Bone marrow (tissue), 2 donors: ENCODE measurements around the gene CRLF2.
"Not testable (repeated sequence)": the region's sequence is repeated elsewhere in the genome, so short reads cannot be mapped to it uniquely, and the experiment has no call there.

Experiments used
- DNase-seq, 2 donors: peaks; one replicate each; lab custom pipeline; 2025; lab: John Stamatoyannopoulos, UW

CRLF2 gene

GRCh38 chrX:1215123-1215823 lies 2.8 kb upstream of the CRLF2 start:
- peak in 1 of 2 donors; percentile 82 for DNase-seq

GRCh38 chrX:1213971-1214370 lies 1.5 kb upstream of the CRLF2 start:
- no peak for DNase-seq

GRCh38 chrX:1210844-1211243 lies 1.6 kb downstream of the CRLF2 start:
- no peak for DNase-seq

GRCh38 chrX:1207496-1208025 lies 4.9 kb downstream of the CRLF2 start:
- DNase-seq = no peak

- DNase-seq = no peak
Observed at GRCh38 chrX:1205681-1206611, 6.5 kb downstream of the CRLF2 start.

- no peak for DNase-seq
Observed at GRCh38 chrX:1202251-1202650, 10.2 kb downstream of the CRLF2 start.

GRCh38 chrX:1196436-1196835 lies 16.0 kb downstream of the CRLF2 start:
- no peak for DNase-seq

GRCh38 chrX:1192196-1192595 lies 20.3 kb downstream of the CRLF2 start:
- not testable (repeated sequence) for DNase-seq

GRCh38 chrX:1190596-1191145 lies 21.8 kb downstream of the CRLF2 start:
- DNase-seq = no peak

- DNase-seq = peak in 1 of 2 donors; percentile 57
Observed at GRCh38 chrX:1185561-1185960, 26.9 kb downstream of the CRLF2 start.

- DNase-seq = no peak
Observed at GRCh38 chrX:1182211-1182610, 30.2 kb downstream of the CRLF2 start.

GRCh38 chrX:1181661-1182060 lies 30.8 kb downstream of the CRLF2 start:
- not testable (repeated sequence) for DNase-seq

- DNase-seq = peak in 1 of 2 donors; percentile 31
Observed at GRCh38 chrX:1181170-1181569, 31.3 kb downstream of the CRLF2 start.

- no peak for DNase-seq
Observed at GRCh38 chrX:1178580-1179057, 33.8 kb downstream of the CRLF2 start.

GRCh38 chrX:1176531-1177320 lies 35.7 kb downstream of the CRLF2 start:
- DNase-seq = not testable (repeated sequence)

- DNase-seq = not testable (repeated sequence)
Observed at GRCh38 chrX:1174609-1175545, 37.6 kb downstream of the CRLF2 start.

GRCh38 chrX:1173435-1173834 lies 39.0 kb downstream of the CRLF2 start:
- DNase-seq = not testable (repeated sequence)

GRCh38 chrX:1172496-1172895 lies 40.0 kb downstream of the CRLF2 start:
- DNase-seq = no peak

GRCh38 chrX:1171915-1172314 lies 40.5 kb downstream of the CRLF2 start:
- not testable (repeated sequence) for DNase-seq

GRCh38 chrX:1170243-1170642 lies 42.2 kb downstream of the CRLF2 start:
- no peak for DNase-seq
